T1000 (cell line): ENCODE results near the gene LATS1.
"Not testable (repeated sequence)": the region's sequence is repeated elsewhere in the genome, so short reads cannot be mapped to it uniquely, and the experiment has no call there.

Experiments used
- DNase-seq: peaks from one replicate; lab custom pipeline; 2025; ENCODE audit warnings: mixed read lengths; lab: John Stamatoyannopoulos, UW

LATS1 gene

DNA sequence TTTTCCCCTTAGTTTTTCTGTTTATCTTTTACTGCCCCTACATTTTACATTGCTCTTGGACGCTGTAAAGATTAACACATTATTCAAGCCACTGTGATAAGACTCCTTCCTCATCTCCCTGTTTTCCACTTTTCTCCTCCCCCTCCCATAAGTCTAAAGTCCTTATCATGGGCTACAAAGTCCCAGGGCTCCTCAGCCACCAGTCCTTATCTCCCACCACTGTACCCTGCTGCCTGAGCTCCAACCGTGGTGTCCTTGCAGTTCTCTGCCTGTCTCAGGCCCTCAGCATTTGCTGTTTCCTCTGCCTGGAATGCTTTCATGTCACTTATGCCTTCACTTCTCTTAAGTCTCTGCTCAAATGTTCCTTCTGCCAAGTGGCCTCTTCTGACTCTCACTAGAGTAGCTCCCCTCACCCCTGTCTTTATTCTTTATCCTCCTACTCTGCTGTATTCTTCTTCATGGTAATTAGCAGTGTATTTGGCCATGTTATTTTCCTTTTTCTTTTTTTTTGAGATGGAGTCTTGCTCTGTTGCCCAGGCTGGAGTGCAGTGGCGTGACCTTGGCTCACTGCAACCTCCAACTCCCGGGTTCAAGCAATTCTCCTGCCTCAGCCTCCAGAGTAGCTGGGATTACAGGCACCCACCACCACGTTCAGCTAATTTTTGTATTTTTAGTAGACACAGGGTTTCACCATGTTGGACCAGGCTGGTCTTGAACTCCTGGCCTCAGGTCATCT is 10.8 kb upstream of the LATS1 start:
- no peak for DNase-seq

- no peak for DNase-seq
Measured at GRCh38 chr6:149727793-149728498, 10.0 kb upstream of the LATS1 start.

DNA sequence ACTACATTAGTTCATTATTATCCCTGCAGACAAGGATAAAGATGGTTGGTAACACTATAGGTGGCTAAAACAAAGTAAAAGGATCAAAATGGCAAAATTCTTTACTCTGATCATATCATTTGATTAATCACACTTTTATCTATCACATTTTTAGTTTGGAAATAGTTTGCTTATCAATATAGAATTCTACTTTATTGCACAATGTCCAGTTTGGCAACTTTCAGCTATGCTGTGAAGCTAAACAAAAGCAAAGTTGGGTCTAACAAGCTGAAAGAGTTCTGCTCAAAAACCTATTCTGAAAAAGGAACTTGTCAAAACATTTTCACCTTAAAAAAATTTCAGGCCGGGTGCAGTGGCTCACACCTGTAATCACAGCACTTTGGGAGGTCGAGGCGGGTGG is 7.9 kb upstream of the LATS1 start:
- DNase-seq, result no peak

- DNase-seq, result peak; percentile 4
Measured at GRCh38 chr6:149723771-149724417, 6.0 kb upstream of the LATS1 start.

GRCh38 chr6:149723262-149723661 is 5.4 kb upstream of the LATS1 start:
- no peak for DNase-seq

GRCh38 chr6:149719531-149719930 is 1.6 kb upstream of the LATS1 start:
- DNase-seq, result no peak

DNA sequence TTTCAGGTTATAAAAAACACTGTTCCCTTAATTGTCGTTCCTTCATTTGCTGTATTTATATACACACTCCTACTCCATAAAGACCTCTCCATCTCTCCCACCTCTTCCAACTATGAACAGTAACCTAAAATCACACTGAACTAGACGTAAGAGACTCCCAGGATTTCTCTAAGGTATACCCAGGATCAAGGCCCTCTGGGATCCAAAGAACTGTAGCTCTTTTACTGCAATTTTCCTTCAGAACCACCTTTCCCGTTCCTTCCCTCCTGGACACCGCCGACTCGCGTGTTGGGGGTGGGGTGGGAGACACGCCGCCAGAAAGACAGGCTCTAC is 680 bp downstream of the LATS1 start:
- DNase-seq, result no peak

DNA sequence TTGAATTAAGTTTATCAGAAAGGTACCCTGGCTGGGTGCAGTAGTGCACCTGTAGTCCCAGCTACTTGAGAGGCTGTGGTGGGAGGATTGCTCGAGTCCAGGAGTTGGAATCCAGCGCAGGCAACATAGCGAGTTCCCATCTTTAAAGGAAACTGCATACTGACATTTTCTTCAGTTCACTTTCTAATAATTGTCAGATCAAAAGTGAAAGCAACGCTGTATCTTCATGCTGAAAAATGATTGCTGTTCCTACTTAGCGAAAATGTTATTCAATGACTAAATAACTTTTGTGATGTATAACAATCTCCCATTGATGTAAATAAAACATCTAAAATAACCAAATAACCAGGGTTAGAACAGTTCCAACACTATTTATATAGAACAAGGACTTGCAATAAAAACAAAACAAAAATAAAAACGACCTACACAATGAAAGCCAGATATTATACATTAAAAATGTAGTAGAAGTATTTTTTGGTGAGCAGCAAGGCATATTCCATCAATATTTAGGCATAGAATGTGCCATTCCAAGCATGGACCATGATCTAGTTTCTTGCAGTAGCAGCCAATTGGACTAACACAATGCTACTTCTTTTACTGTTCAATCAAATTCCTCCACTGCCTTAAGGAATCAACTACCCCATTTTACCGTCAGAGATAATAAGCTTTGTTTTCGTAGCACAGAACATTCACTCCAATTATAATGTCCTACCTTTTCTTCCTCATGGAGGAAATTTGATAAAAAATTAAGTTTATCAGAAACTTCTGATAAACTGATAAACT is 1.5 kb downstream of the LATS1 start:
- DNase-seq, result no peak

GRCh38 chr6:149714442-149714841 is 3.5 kb downstream of the LATS1 start:
- DNase-seq, result no peak

DNA sequence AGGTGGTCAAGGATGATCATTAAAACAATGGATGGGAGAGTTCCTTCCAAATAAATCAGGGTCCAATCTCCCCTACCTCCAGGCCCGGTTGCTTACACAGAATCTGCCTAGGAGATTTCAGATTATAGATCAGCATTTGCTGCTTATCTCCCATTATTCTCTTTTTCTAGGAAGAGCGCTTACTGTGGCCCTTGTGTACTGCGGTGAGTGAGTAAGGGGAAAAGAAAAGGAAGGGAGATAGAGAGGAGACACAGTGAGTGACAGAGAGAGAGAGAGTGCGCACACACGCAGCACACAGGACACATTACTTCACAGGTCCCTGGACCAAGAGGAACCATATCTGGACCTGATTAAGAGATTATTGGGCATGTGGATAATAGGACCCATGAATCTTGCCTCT is 6.2 kb downstream of the LATS1 start:
- no peak for DNase-seq

DNA sequence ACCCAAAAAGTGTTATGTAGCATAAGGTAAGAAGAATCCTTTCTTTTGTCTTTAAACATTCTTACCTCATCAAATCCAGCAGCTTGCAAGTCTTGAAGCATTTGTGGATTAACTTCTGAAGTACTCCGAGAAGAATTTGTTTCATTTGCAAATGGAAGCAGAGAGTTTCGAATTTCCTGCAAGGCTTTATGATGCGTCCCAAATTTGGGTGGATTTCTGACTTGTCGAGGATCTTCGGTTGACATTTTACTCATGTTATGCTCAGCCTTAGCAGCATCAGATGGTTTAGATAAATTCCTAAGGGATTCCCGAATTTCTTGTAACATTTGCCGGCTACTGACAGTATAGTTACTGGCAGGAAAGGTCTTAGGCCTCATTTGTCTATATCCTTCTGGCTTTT is 16.2 kb downstream of the LATS1 start:
- no peak for DNase-seq

DNA sequence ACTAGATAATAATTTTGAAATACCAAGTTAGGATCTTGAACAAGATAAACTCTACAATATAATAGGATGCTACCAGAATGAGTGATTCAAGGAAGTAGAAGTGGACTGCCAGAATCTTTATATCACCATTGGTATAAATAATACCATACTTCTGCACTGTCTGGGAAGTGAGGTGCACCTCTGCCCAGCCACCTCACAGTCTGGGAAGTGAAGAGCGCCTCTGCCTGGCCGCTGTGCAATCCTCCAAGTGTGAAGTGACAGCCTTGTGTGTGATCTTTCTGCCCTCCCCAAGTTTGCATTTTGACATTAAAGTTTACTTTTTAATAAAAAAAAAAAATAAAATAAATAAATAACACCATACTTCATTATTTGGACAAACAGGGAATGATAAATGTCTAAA is 18.8 kb downstream of the LATS1 start:
- no peak for DNase-seq

GRCh38 chr6:149698175-149698574 is 19.7 kb downstream of the LATS1 start:
- no peak for DNase-seq

- DNase-seq, result no peak
Measured at GRCh38 chr6:149696901-149697300, 21.0 kb downstream of the LATS1 start.

- no peak for DNase-seq
Measured at GRCh38 chr6:149694921-149695320, 23.0 kb downstream of the LATS1 start.

GRCh38 chr6:149691201-149691600 is 26.7 kb downstream of the LATS1 start:
- DNase-seq, result no peak

- no peak for DNase-seq
Measured at GRCh38 chr6:149686230-149686629, 31.7 kb downstream of the LATS1 start.

GRCh38 chr6:149683256-149683859 is 34.5 kb downstream of the LATS1 start:
- DNase-seq, result no peak

DNA sequence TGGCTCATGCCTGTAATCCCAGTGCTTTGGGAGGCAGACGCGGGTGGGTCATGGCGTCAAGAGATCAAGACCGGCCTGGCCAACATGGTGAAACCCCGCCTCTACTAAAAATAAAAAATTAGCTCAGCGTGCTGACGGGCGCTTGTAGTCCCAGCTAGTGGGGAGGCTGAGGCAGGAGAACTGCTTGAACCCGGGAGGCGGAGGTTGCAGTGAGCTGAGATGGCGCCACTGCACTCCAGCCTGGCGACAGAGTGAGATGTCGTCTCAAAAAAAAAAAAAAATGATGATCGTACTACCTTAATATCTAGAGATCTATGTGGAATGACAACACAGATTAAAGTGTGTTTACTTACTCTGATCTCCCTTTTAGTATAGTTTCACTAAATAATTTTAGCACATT is 36.1 kb downstream of the LATS1 start:
- not testable (repeated sequence) for DNase-seq

DNA sequence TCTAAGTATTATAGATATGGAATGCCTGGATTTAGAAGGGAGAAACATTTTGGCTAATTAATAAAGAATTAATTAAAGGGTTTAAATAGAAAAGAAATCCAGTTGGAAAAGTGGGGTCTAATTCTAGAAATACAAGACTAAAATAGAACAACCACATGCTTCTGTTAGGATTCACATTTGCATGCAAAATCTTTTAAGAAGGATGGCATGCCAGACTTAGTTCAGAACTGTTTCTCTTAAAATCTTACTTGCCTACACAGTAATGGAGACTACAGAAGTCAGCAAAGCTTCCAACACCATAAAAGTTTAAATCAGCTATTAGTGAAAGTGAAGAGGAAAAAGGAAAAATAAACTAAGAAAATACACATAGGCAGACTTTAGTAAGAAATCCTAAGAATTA is 36.7 kb downstream of the LATS1 start:
- no peak for DNase-seq

GRCh38 chr6:149680503-149680902 is 37.4 kb downstream of the LATS1 start:
- no peak for DNase-seq

DNA sequence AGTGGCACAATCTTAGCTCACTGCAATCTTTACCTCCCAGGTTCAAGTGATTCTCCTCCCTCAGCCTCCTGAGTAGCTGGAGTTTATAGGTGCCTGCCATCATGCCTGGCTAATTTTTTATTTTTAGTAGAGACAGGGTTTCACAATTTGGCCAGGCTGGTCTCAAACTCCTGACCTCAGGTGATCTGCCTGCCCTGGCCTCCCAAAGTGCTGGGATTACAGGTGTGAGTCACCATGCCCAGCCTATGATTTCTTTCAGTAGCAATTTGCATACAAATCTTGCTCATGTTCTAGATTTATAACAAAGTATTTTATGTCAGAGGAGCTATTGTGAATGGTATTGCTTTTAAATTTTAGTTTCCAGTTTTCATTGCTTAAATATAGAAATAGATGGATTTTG is 45.6 kb downstream of the LATS1 start:
- not testable (repeated sequence) for DNase-seq
